Activated naive CD4-positive, alpha-beta T cell treated with anti-CD3 and anti-CD28 coated beads for 36 hours (primary cell): ENCODE measurements around the gene LPCAT4. TPM values are rescaled to one million over a fixed set of nuclear protein-coding genes. Genes with fewer than 3 reads are reported as not detected.

Source experiments
- microRNA-seq: library from miRNA; unstranded; fragments of <30 nt; microRNA quantifications from one replicate; pipeline ENCODE4 v1.2.0, GENCODE V29; 2022; ENCODE audit warnings: borderline microRNAs expressed, borderline replicate concordance
- total RNA-seq, 2 experiments: library from RNA; stranded (reverse); gene quantifications; one replicate each; pipeline ENCODE4 v1.2.3, GENCODE V29; 2021

Gene LPCAT4
- total RNA-seq, 2 experiments from 2014 or later, result 63.5 to 66.8 TPM

Small RNA genes lying within 50 kb of the gene (microRNA-seq; reads per million reads assigned to microRNA genes)
- not detected for gene MIR1233-1

Other genes starting within 250 kb of the LPCAT4 start
- gene KATNBL1, start 157.1 kb downstream of the LPCAT4 start, total RNA-seq, result 10 to 100 TPM; 46.4 to 51.6 TPM
- gene EMC4, start 142.2 kb downstream of the LPCAT4 start, total RNA-seq, result 100 to 1,000 TPM; 100 to 102 TPM
- gene SLC12A6, start 29.4 kb downstream of the LPCAT4 start, total RNA-seq, result 10 to 100 TPM; 24.6 to 28.7 TPM
- 100 to 1,000 TPM; 220 to 227 TPM for gene NOP10, start 24.1 kb downstream of the LPCAT4 start, total RNA-seq
- gene NUTM1, start 23.9 kb downstream of the LPCAT4 start, total RNA-seq, result under 1 TPM in 1 of 2 experiments, not detected in 1; 0.05 TPM
- gene GOLGA8A, start 70.6 kb upstream of the LPCAT4 start, total RNA-seq, result 10 to 100 TPM; 38.7 to 44.5 TPM
- 10 to 100 TPM; 66.5 to 67.2 TPM for gene GOLGA8B, start 216.5 kb upstream of the LPCAT4 start, total RNA-seq